Esophagus mucosa (tissue), 1 donor: ENCODE data around the gene ADARB1. TPM values are rescaled to one million over a fixed set of nuclear protein-coding genes. Genes with fewer than 3 reads are reported as not detected.

ENCODE experiments used
- ATAC-seq: fragments of 200-7000 bp; cut with Tn5 transposase; one replicate; pipeline ENCODE4 v1.9.1; 2020
- total RNA-seq: library from RNA; stranded (reverse); gene quantifications from one replicate; pipeline ENCODE4 v1.2.4, GENCODE V29; 2023
- donor health status: DM: yes; HTN: yes; CAD: no.

ADARB1 gene
- total RNA-seq, 1 donor from 2014 or later: 5.9 TPM

GRCh38 chr21:45095505-45095904, 21.1 kb downstream of the ADARB1 start:
- no peak for ATAC-seq

- no peak for ATAC-seq
These were observed 21.8 kb downstream of the ADARB1 start for GRCh38 chr21:45096217-45096616.

GRCh38 chr21:45097827-45098387, 23.5 kb downstream of the ADARB1 start:
- ATAC-seq: no peak

- no peak for ATAC-seq
These were observed 24.5 kb downstream of the ADARB1 start for GRCh38 chr21:45098867-45099266.

GRCh38 chr21:45099571-45099970, 25.2 kb downstream of the ADARB1 start:
- ATAC-seq: no peak

- no peak for ATAC-seq
These were observed 26.5 kb downstream of the ADARB1 start for GRCh38 chr21:45100866-45101265.

- ATAC-seq: peak; percentile 45
These were observed 28.1 kb downstream of the ADARB1 start for GRCh38 chr21:45102391-45102932.

- ATAC-seq: no peak
These were observed 29.7 kb downstream of the ADARB1 start for GRCh38 chr21:45103971-45104520.

GRCh38 chr21:45104560-45104959, 30.2 kb downstream of the ADARB1 start:
- peak; percentile 50 for ATAC-seq

GRCh38 chr21:45105906-45106485, 31.6 kb downstream of the ADARB1 start:
- no peak for ATAC-seq

- no peak for ATAC-seq
These were observed 33.8 kb downstream of the ADARB1 start for GRCh38 chr21:45108034-45108790.

GRCh38 chr21:45108808-45109781, 34.7 kb downstream of the ADARB1 start:
- peak; percentile 7 for ATAC-seq

- peak; percentile 46 for ATAC-seq
These were observed 35.6 kb downstream of the ADARB1 start for GRCh38 chr21:45109831-45110492.

GRCh38 chr21:45110873-45111624, 36.7 kb downstream of the ADARB1 start:
- ATAC-seq: peak; percentile 28

GRCh38 chr21:45111703-45112102, 37.3 kb downstream of the ADARB1 start:
- no peak for ATAC-seq

- ATAC-seq: no peak
These were observed 38.0 kb downstream of the ADARB1 start for GRCh38 chr21:45112371-45112770.

- ATAC-seq: no peak
These were observed 39.2 kb downstream of the ADARB1 start for GRCh38 chr21:45113543-45113942.

GRCh38 chr21:45114072-45114471, 39.7 kb downstream of the ADARB1 start:
- ATAC-seq: no peak

GRCh38 chr21:45114475-45114874, 40.1 kb downstream of the ADARB1 start:
- ATAC-seq: no peak

GRCh38 chr21:45115141-45115540, 40.8 kb downstream of the ADARB1 start:
- ATAC-seq: no peak

- ATAC-seq: no peak
These were observed 41.7 kb downstream of the ADARB1 start for GRCh38 chr21:45116066-45116465.
